Prostate gland (tissue), 2 donors: ENCODE measurements around the gene PTPRH. TPM values are rescaled to one million over a fixed set of nuclear protein-coding genes. Genes with fewer than 3 reads are reported as not detected.

Source experiments
- DNase-seq: peaks from one replicate; pipeline ENCODE4 v3.0.0-alpha.2; 2019; ENCODE audit warnings: low spot score
- H3K27ac ChIP-seq, 2 donors: fragments of 200-600 bp; sonication (generic); 2 replicates each; pipeline ENCODE4 v1.5.1; 2017 to 2019
- H3K27me3 ChIP-seq: fragments of 200-600 bp; sonication (generic); replicated peaks from 2 replicates; pipeline ENCODE4 v1.5.1; 2019; ENCODE audit not compliant: insufficient read depth
- H3K36me3 ChIP-seq, 2 donors: fragments of 200-600 bp; sonication (generic); 1 replicate in 1 of 2; 2 replicates in 1 of 2; pipeline versions ENCODE4 v1.5.1 to v1.8.1; 2017 to 2019
- H3K4me1 ChIP-seq: fragments of 200-600 bp; sonication (generic); replicated peaks from 2 replicates; pipeline ENCODE4 v1.5.1; 2019
- H3K4me3 ChIP-seq, 2 donors: fragments of 200-600 bp; sonication (generic); 2 replicates each; pipeline ENCODE4 v1.5.1; 2017 to 2019
- H3K9me3 ChIP-seq: fragments of 200-600 bp; sonication (generic); 2 replicates; pipeline ENCODE4 v1.5.1; 2017
- POLR2A ChIP-seq: fragments of 450-650 bp; IDR thresholded peaks from one replicate; pipeline ENCODE4 v1.6.1; 2016; ENCODE audit warnings: antibody characterized with exemption, mild to moderate bottlenecking
- POLR2AphosphoS5 ChIP-seq: sonication (generic); formaldehyde crosslinking; IDR thresholded peaks from one replicate; pipeline ENCODE4 v1.6.1; 2017; ENCODE audit warnings: antibody characterized with exemption
- WGBS: methylation state at CpG from one replicate; pipeline ENCODE4 v1.1.5; 2018; 5-methylcytosine and 5-hydroxymethylcytosine counted together
- intact Hi-C: fragments of 100-400 bp; cut with DNase I; formaldehyde crosslinking; loops from one replicate; pipeline ENCODE4 v1.14.2; 2022
- microRNA-seq: library from miRNA; unstranded; fragments of <30 nt; microRNA quantifications from one replicate; pipeline ENCODE4, GENCODE V29; 2016
- small RNA-seq, 2 donors: library from RNA; depleted of rRNA; stranded (forward); fragments of <200 nt; gene quantifications; one replicate each; pipeline ENCODE3, GENCODE V24; 2016
- total RNA-seq, 2 donors: library from RNA; depleted of rRNA; stranded (reverse); fragments of >200 nt; gene quantifications; one replicate each; pipeline ENCODE4 v1.1.0, GENCODE V29; 2016
- TF ChIP-seq, protein P1 (sequence below), 4 experiments: fragments of 200-600 bp in 2 of 4; fragments of 450-650 bp in 2 of 4; sonication (generic) in 2 of 4; IDR thresholded peaks; 1 replicate in 3 of 4; 2 replicates in 1 of 4; pipeline ENCODE4 v1.5.1; 2016 to 2019; ENCODE audit warnings: antibody characterized with exemption in 4 of 4, mild to moderate bottlenecking in 2 of 4, moderate library complexity in 2 of 4

Gene PTPRH
- total RNA-seq, 2 donors from 2014 or later, result 4.0 TPM; not detected in 1

DNA sequence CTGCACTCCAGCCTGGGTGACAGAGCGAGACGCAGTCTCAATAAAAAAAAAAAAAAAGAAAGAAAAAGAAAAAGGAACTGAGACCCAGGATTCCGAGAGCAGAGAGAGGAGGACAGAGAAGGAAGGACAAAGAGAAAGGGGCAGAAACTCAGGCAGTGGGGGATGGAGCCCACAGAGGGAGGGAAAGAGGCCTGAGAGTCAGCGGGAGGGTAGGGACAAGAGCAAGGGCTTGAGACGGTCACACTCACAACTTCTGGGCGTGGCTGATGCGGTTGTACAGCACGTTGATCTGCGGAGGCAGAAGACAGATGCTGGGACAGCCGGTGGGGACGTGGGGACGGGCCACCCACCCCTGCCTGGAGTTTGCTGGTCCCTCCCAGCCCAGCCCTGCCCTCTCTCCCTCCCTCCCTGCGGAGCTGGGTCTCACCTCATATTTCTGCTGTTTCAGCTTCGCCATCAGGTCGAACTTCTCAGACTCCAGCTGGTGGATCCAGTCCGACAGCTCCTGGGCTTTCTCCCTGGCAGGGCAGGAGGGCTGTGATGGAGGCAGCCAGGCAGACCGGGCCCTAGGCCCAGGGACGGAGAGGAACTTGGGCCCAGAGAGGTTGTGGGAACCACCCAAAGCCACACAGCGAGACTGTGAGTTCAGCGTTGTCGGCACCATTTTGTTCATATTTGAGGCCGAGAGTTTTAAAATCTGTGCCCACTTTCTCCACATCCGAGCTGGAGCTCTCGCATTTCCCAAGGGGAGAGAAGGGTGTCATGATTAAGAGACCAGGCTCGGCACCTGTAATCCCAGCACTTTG lies 75.5 kb downstream of the PTPRH start:
- Histone ChIP-seq H3K27ac (no peak overlapping the region), H3K27me3 (peaks cover 6% of the 10 kb centered on the region), H3K36me3 (no peaks in the 10 kb centered on the region), H3K9me3 (no peaks in the 10 kb centered on the region), H3K4me3 (no peak overlapping the region), H3K4me1 (no peaks in the 10 kb centered on the region)
- no peak for DNase-seq
- TF ChIP-seq POLR2A (no peak), POLR2AphosphoS5 (no peak)
- TF ChIP-seq, protein P1, sequence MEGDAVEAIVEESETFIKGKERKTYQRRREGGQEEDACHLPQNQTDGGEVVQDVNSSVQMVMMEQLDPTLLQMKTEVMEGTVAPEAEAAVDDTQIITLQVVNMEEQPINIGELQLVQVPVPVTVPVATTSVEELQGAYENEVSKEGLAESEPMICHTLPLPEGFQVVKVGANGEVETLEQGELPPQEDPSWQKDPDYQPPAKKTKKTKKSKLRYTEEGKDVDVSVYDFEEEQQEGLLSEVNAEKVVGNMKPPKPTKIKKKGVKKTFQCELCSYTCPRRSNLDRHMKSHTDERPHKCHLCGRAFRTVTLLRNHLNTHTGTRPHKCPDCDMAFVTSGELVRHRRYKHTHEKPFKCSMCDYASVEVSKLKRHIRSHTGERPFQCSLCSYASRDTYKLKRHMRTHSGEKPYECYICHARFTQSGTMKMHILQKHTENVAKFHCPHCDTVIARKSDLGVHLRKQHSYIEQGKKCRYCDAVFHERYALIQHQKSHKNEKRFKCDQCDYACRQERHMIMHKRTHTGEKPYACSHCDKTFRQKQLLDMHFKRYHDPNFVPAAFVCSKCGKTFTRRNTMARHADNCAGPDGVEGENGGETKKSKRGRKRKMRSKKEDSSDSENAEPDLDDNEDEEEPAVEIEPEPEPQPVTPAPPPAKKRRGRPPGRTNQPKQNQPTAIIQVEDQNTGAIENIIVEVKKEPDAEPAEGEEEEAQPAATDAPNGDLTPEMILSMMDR (IDR thresholded peaks at IDR 0.05), result no peak
- 50% methylated on average over 25 of the region's 25 CpGs for WGBS
- intact Hi-C loops, result no loop called here

DNA sequence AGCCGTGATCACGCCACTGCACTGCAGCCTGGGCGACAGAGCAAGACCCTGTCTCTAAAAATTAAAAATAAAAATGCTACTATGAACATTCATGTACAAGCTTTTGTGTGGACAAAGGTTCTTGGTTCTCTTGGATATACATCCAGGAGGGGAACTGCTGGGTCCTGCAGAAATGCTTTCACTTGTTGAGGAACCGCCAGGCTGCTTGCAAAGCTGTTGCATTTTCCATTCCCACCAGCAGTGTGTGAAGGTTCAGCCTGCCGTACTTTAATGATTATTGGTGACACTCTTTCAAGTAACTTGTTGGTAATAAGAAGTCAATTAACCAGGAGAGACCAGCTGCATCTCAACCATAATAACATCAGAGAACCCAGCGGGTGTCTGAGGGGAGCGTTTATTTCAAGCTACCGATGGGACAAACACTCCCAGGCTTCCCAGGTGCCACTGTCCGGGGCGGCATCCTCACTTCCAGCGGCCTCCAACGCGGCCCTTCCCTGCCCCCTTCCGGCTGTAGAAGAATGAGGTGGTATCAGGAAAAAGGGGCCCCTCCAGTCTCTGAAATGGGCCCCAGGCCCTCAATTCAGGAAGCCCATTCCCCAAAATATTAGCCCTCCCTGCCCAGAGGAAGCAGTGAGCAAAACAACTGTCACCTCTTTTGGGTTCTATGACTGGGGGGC lies 76.7 kb downstream of the PTPRH start:
- no peak for DNase-seq
- Histone ChIP-seq H3K4me3 (no peak overlapping the region), H3K27ac (no peak overlapping the region), H3K36me3 (no peaks in the 10 kb centered on the region), H3K27me3 (no peaks in the 10 kb centered on the region), H3K9me3 (no peaks in the 10 kb centered on the region), H3K4me1 (no peaks in the 10 kb centered on the region)
- TF ChIP-seq POLR2A (no peak), POLR2AphosphoS5 (no peak)
- TF ChIP-seq, protein P1 (IDR thresholded peaks at IDR 0.05), result no peak
- intact Hi-C loops, result no loop called here
- WGBS, result 59% methylated on average over 14 of the region's 14 CpGs

DNA sequence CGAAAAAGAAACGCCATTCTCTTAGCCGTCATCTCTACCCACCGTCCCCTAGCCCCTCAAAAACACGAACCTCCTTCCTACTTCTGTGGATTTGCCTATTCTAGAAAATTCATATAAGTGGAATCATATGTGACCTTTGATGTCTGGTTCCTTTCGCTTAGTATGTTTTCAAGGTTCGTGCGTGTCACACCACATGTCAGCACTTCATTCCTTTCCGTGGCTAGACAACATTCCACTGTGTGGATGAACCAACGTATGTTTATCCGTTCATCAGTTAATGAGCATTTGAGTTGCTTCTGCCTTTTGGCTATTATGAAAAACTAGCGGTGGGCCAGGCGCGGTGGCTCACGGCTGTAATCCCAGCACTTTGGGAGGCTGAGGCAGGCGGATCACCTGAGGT lies 77.9 kb downstream of the PTPRH start:
- Histone ChIP-seq H3K27ac (no peak overlapping the region), H3K4me1 (no peaks in the 10 kb centered on the region), H3K36me3 (no peaks in the 10 kb centered on the region), H3K27me3 (no peaks in the 10 kb centered on the region), H3K4me3 (no peak overlapping the region), H3K9me3 (no peaks in the 10 kb centered on the region)
- intact Hi-C loops, result no loop called here
- TF ChIP-seq POLR2A, result no peak
- TF ChIP-seq POLR2AphosphoS5, result no peak
- TF ChIP-seq, protein P1 (IDR thresholded peaks at IDR 0.05), result no peak
- 68% methylated on average over 16 of the region's 16 CpGs for WGBS
- DNase-seq, result no peak

Small RNA genes within 50 kb of the gene (microRNA-seq; reads per million reads assigned to microRNA genes)
- 1.6 reads per million, percentile 21 among the genes with 10 or more reads in this experiment for gene MIR6802
- 10.6 reads per million, percentile 52 among the genes with 10 or more reads in this experiment for gene MIR6803
- 1.0 reads per million, percentile 9 among the genes with 10 or more reads in this experiment for gene MIR6804

Small RNA genes within 50 kb of the gene (small RNA-seq; reads per million reads assigned to genes)
- gene MIR6802, result 0 to 0.28 reads per million in 2 donors
- gene MIR6803, result 0.20 to 0.28 reads per million in 2 donors
- 0 reads per million in 2 donors for gene MIR6804
- 0 reads per million in 2 donors for gene RF01210

Other genes starting within 250 kb of the PTPRH start
- 10 to 100 TPM; 18.5 to 22.4 TPM for gene NLRP2, start 243.1 kb downstream of the PTPRH start, total RNA-seq
- under 1 TPM; 0.23 to 0.27 TPM for gene GP6, start 171.2 kb downstream of the PTPRH start, total RNA-seq
- gene RDH13, start 146.4 kb downstream of the PTPRH start, total RNA-seq, result 10 to 100 TPM; 29.8 to 32.8 TPM
- 10 to 100 TPM; 36.8 to 62.8 TPM for gene EPS8L1, start 133.6 kb downstream of the PTPRH start, total RNA-seq
- gene PPP1R12C, start 91.9 kb downstream of the PTPRH start, total RNA-seq, result 100 to 1,000 TPM in 1 of 2 donors, 10 to 100 TPM in 1; 67.8 to 164 TPM
- gene TNNT1, start 60.3 kb downstream of the PTPRH start, total RNA-seq, result 10 to 100 TPM in 1 of 2 donors, 1 to 10 TPM in 1; 8.5 to 87.9 TPM
- 10 to 100 TPM in 1 of 2 donors, not detected in 1; 12.4 TPM for gene TNNI3, start 51.8 kb downstream of the PTPRH start, total RNA-seq
- gene DNAAF3, start 42.9 kb downstream of the PTPRH start, total RNA-seq, result 10 to 100 TPM in 1 of 2 donors, under 1 TPM in 1; 0.55 to 16.1 TPM
- 1 to 10 TPM in 1 of 2 donors, not detected in 1; 4.3 TPM for gene SYT5, start 29.2 kb downstream of the PTPRH start, total RNA-seq
- gene TMEM86B, start 19.3 kb upstream of the PTPRH start, total RNA-seq, result 10 to 100 TPM in 1 of 2 donors, 1 to 10 TPM in 1; 1.5 to 10.8 TPM
- gene PPP6R1, start 49.5 kb upstream of the PTPRH start, total RNA-seq, result 100 to 1,000 TPM in 1 of 2 donors, 10 to 100 TPM in 1; 49.5 to 112 TPM
- gene HSPBP1, start 70.6 kb upstream of the PTPRH start, total RNA-seq, result 10 to 100 TPM; 33.6 to 36.0 TPM
- 10 to 100 TPM in 1 of 2 donors, 1 to 10 TPM in 1; 1.4 to 10.9 TPM for gene BRSK1, start 74.5 kb upstream of the PTPRH start, total RNA-seq
- gene TMEM150B, start 115.8 kb upstream of the PTPRH start, total RNA-seq, result not detected
- gene KMT5C, start 130.4 kb upstream of the PTPRH start, total RNA-seq, result 10 to 100 TPM; 17.8 to 32.3 TPM
- gene COX6B2, start 145.2 kb upstream of the PTPRH start, total RNA-seq, result 10 to 100 TPM in 1 of 2 donors, not detected in 1; 10.2 TPM
- gene GARIN5B, start 153.8 kb upstream of the PTPRH start, total RNA-seq, result 1 to 10 TPM in 1 of 2 donors, not detected in 1; 1.5 TPM
- gene IL11, start 161.0 kb upstream of the PTPRH start, total RNA-seq, result 1 to 10 TPM in 1 of 2 donors, not detected in 1; 2.0 TPM
- gene TMEM190, start 167.3 kb upstream of the PTPRH start, total RNA-seq, result not detected
- gene TMEM238, start 174.8 kb upstream of the PTPRH start, total RNA-seq, result 100 to 1,000 TPM in 1 of 2 donors, 10 to 100 TPM in 1; 19.6 to 116 TPM
- gene RPL28, start 176.4 kb upstream of the PTPRH start, total RNA-seq, result 100 to 1,000 TPM; 439 to 554 TPM
- 10 to 100 TPM; 10.3 to 49.9 TPM for gene UBE2S, start 198.3 kb upstream of the PTPRH start, total RNA-seq
- gene SHISA7, start 233.8 kb upstream of the PTPRH start, total RNA-seq, result not detected